ENCODE data around the gene MAPK11.
A peak's percentile ranks its signal among the peaks of the same experiment; 100 is the strongest.

Gene MAPK11

GRCh38 chr22:50307890-50308596 lies 37.9 kb upstream of the MAPK11 start:
- no peak for DNase-seq

GRCh38 chr22:50306753-50307749 lies 36.9 kb upstream of the MAPK11 start, which contains the start of gene PLXNB2:
Gene PLXNB2, minus strand, starts transcription at chr22:50307646. Its CDS starts 17,062 bp downstream, at chr22:50290584.
- peak; percentile 51 for DNase-seq

- DNase-seq = peak; percentile 22
These were observed 35.9 kb upstream of the MAPK11 start for GRCh38 chr22:50305923-50306566.

- no peak for DNase-seq
These were observed 35.3 kb upstream of the MAPK11 start for GRCh38 chr22:50305393-50305922.

GRCh38 chr22:50304528-50305392 lies 34.6 kb upstream of the MAPK11 start:
- no peak for DNase-seq

- DNase-seq = no peak
These were observed 33.8 kb upstream of the MAPK11 start for GRCh38 chr22:50303848-50304527.

- DNase-seq = no peak
These were observed 33.3 kb upstream of the MAPK11 start for GRCh38 chr22:50303515-50303847.

GRCh38 chr22:50302564-50302963 lies 32.4 kb upstream of the MAPK11 start:
- DNase-seq = no peak

GRCh38 chr22:50302041-50302541 lies 31.9 kb upstream of the MAPK11 start:
- no peak for DNase-seq

- DNase-seq = no peak
These were observed 31.4 kb upstream of the MAPK11 start for GRCh38 chr22:50301581-50301991.

- no peak for DNase-seq
These were observed 30.6 kb upstream of the MAPK11 start for GRCh38 chr22:50300620-50301257.

GRCh38 chr22:50299785-50300619 lies 29.8 kb upstream of the MAPK11 start:
- no peak for DNase-seq

- DNase-seq = no peak
These were observed 29.0 kb upstream of the MAPK11 start for GRCh38 chr22:50298937-50299784.

GRCh38 chr22:50298266-50298637 lies 28.1 kb upstream of the MAPK11 start:
- no peak for DNase-seq

GRCh38 chr22:50297510-50298265 lies 27.5 kb upstream of the MAPK11 start:
- no peak for DNase-seq

GRCh38 chr22:50296658-50297490 lies 26.7 kb upstream of the MAPK11 start:
- no peak for DNase-seq

GRCh38 chr22:50294319-50294656 lies 24.1 kb upstream of the MAPK11 start:
- no peak for DNase-seq
